HL-60/S4 treated with retinoic acid at 250 ng/mL for 4 days and 3 days (cell line): Measurements from ENCODE around the gene NMD3.
"Not testable (repeated sequence)": the region's sequence is repeated elsewhere in the genome, so short reads cannot be mapped to it uniquely, and the experiment has no call there.

ENCODE experiments used
- in situ Hi-C: fragments of 300-500 bp; cut with MboI; formaldehyde crosslinking; loops from 2 replicates; pipeline ENCODE4 v1.7.0; 2022; ENCODE audit warnings: low sequenced_read_pairs

Gene NMD3

DNA sequence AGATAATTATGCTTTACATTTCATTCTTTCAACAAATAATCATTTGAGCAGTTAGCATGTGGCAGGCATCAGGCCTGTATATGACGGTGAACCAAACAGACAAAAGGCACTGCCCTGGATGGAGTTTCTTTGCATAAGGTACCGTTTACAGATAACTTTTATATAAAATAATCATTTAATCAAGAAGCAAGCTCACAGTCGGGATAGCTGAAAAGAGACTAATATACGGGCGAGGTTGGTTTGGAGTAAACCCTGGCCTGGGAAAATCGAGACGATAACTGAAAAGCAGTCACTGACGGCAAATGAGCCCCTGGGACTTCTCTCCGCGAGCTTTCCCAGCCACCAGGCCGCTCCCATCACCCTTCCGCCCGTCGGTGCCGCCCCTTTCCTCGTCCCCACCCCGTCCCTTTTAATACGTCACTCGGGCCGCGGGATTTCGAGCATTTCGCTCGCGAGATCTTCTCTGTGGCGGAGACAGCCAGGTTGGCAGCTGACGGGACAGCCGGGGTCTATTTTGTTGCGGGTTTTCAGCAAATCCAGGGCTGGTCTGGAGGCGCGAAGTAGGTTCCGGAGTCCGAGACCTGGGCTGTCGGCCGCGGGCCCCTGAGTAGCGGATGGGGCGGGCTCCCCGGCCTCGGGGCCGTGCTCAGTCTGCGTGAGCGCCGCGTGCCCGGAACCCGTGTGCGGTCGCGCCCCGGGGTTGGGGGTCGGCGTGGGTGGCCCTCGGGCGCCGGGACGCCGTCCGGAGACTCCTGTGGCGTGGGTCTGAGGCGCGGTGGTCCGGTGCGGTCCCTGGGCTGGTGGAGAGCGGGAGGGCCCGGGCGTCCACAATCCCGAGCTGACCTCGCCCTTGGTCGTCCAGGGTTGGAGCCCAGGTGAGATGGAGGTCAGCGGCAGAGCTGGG, at the start of gene NMD3:
Gene NMD3, plus strand, starts transcription at position 462 of the 904 bp plus-strand sequence. CDS start 703 bp downstream, outside the sequence.
- in situ Hi-C loops = no loop called here

GRCh38 chr3:161171639-161172552, 49.2 kb upstream of the NMD3 start:
- in situ Hi-C loops = no loop called here

GRCh38 chr3:161175506-161175905, 45.6 kb upstream of the NMD3 start:
- in situ Hi-C loops = no loop called here

DNA sequence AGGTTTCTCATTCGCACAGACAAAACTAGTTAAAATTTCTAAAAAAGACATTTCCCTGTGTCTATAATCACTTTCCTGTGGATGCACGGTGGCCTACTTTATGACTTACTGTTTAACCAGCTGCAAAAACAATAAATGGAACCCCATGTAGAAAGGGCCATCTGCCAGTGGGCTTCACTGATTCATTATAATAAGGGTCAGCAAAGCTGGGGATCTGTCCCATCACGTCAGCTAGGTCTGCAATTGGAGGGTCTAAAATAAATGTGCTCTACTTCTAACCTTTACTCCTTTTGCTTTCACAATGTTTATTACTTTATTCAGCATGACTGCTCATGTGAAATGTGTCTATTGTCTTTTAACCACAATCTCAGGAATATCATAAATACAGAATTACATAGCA, 43.1 kb upstream of the NMD3 start:
- in situ Hi-C loops = no loop called here

DNA sequence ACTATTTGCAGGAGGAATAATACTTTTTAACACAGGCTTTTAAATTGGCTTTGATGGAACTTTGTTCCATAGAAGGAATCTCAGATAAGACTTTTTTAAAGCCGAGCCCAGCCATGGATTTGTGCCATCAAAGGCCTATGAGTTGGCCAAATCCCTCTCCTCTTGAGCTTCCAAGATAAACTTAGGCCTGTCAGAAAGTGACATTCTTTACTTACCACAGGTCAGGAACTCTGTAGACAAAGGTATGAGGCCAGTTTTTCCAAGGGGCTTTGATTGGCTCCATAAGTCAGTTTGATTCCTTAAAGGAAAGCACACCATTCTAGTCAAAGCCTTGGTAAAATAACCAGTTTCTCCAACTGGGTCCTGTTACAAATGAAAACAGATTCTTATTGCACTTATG, 39.7 kb upstream of the NMD3 start:
- in situ Hi-C loops = not testable (repeated sequence)

GRCh38 chr3:161187046-161187445, 34.1 kb upstream of the NMD3 start:
- in situ Hi-C loops = no loop called here

DNA sequence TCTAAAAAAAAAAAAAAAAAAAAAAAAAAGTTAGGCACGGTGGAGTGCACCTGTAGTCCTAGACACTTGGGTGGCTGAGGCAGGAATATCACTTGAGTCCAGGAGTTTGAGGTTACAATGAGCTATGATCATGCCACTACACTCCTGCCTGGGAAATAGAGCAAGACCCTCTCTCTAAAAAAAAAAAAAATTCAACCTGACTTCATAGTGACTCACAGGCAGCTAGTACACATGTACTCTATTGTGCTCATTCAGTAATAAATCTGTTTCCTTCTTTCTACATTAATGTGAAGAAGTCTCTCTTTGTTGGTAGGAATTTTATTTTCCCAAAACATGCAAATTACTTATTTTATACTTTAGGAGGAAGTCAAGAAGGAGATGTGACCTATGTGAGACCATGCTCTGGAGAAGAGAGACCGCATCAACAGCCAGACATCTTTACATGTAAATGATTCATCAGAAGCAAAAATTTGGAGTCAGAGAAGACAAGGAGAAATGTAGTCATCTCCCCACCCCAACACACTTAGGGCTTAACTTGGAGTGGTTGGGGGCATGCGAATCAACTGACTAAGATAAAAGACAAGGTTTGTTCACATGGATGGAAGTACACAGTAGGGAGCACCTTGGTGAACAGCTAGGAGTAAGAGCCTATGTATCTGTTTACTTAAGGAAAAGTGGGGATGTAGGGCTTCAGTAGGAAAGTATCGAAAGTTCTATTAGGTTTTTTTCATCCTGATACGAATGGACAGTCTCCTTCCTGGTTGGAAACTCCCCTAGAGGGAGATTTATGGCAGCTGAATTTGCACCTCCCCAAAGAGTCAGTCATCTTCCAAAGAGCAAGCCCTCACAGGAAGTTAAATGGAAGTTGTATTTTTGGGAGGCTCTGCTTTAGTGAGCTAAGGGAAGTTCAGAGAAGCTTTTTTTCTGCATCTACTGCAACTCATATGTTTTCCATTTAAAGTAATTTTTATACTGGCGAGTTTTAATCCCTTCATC, 23.0 kb upstream of the NMD3 start:
- in situ Hi-C loops = no loop called here

- in situ Hi-C loops = no loop called here
These were observed 21.2 kb upstream of the NMD3 start for GRCh38 chr3:161199926-161200325.

- in situ Hi-C loops = no loop called here
These were observed 17.5 kb upstream of the NMD3 start for GRCh38 chr3:161203485-161204098.

- in situ Hi-C loops = no loop called here
These were observed 12.2 kb upstream of the NMD3 start for GRCh38 chr3:161208931-161209330.

- in situ Hi-C loops = no loop called here
These were observed 8.8 kb upstream of the NMD3 start for GRCh38 chr3:161212171-161212771.

DNA sequence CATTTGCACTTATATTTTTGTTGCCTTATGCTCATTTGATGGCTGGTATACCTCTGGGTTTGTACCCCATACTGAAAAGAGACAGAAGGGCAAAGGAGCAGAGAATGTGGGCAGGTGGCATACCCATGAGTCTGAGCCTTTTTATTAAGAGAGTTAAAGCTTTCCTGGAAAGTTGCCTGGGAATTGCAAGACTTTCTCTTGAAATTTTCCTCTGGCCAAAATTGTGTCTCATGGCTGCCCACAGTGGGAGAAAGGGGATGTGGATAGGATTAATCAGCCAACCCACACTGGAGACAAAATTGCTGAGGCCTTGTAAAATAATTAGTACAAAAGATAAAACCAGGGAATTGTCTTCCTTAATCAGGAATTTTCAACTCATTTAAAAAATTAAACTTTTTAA, 8.2 kb upstream of the NMD3 start:
- in situ Hi-C loops = no loop called here

- in situ Hi-C loops = no loop called here
These were observed 7.5 kb upstream of the NMD3 start for GRCh38 chr3:161213644-161214043.

DNA sequence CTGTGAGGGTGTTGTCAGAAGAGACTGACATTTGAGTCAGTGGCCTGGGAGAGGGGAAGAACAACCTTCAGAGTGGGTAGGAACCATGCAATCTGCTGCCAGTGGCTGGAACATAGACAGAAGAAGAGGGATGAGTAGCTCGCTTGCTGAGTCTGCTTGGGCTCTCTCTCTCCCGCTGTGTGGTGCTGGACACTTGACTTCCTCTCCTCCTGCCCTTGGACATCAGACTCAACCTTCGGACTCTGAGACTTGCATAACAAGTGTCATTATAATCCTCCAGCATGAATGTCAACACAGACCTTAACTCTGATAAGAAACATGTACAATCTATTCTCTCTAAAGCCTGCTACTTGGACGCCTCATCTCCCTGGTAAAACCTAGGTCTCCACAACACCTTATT, 5.9 kb upstream of the NMD3 start:
- in situ Hi-C loops = no loop called here

DNA sequence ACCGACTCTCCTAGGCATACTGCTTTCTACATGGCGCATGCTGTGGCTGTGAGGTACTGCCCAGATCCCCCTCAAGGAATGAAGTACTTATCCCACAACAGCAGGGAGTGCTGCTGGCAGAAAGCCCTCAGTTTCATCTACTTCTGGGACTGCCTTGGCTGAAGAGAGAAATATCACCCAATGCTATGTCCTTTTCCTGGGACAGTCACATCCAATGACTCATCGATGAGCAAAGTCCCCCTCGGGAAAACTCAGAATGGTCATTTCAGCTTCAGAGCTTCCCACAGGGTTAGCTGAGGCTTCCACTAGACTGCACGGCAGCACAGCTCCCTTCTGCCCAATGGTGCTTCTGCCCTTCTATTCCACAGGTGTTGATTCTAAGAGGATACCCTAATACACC, 3.6 kb upstream of the NMD3 start:
- in situ Hi-C loops = no loop called here

- in situ Hi-C loops = no loop called here
These were observed 1.6 kb upstream of the NMD3 start for GRCh38 chr3:161219495-161219894.

GRCh38 chr3:161221806-161222600, 892 bp downstream of the NMD3 start:
- in situ Hi-C loops = no loop called here

DNA sequence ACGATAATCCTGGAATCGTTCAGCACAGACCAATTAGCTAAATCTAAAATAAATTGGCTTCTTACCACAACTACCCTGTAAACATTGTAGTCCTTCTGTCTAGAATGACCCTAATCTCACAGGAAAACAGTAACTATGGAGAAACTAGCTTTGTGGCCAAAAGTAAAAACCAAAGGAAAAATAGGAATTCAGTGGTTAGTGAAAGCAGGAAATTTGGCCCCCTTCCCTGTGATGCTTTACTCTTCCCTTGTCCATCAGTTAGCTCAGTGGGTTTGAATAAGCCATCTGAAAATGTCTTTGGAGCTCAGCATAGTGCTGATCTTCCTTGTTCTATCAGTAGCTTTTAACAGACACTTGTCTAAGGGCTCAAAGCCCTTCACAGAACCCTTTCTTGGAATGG, 1.6 kb downstream of the NMD3 start:
- in situ Hi-C loops = no loop called here

DNA sequence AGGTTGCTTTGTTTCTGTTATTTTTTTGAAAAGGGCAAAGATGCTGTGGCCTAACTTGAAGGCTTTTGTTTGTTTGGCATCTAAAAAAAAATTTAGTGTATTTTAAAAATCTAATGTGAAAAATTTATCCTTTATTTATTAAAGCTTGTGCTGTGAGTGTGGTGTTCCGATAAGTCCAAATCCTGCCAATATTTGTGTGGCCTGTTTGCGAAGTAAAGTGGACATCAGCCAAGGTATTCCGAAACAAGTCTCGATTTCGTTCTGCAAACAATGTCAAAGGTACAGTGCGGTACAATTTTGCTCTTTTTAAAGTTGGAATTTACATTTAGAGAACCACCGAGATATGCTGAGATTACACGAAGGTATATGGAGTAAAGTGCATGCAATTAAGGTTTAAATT, 3.7 kb downstream of the NMD3 start:
- in situ Hi-C loops = no loop called here
